ENCODE data around the gene OVCA2.

DNA sequence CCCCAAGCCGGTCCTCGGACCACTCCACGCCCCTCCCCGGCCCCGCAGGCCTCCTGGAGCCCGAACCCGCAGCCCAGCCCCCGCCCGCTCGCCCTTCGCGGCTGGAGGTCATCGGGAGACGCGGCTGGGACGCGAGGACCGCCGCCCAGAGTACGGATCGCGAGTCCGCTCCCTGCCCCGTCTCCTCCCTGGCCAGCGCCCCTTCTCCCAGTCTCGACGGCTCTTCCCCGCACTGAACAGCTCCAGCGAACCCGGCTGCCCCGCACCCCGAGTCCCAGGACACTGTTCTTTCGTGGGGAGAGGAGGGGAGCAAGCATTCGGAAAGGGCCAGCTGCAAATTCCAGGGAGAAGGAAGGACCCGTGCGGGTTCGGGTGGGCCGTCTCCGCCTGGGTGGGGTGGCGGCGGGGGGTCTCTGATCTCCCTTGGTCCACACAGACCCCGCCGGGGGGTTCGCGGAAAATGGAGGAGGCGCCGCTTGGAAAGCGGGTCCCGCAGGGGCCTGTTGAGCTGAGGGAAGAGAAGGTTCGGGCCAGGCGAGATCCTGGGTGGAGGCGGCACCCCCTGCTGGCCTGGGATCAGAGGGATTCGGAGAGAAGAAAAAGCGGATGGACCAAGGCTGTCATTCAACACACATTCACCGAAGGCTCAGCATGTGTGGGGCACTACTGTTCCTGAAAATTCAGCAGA lies 16.1 kb upstream of the OVCA2 start:
- TF ChIP-seq, protein P1, sequence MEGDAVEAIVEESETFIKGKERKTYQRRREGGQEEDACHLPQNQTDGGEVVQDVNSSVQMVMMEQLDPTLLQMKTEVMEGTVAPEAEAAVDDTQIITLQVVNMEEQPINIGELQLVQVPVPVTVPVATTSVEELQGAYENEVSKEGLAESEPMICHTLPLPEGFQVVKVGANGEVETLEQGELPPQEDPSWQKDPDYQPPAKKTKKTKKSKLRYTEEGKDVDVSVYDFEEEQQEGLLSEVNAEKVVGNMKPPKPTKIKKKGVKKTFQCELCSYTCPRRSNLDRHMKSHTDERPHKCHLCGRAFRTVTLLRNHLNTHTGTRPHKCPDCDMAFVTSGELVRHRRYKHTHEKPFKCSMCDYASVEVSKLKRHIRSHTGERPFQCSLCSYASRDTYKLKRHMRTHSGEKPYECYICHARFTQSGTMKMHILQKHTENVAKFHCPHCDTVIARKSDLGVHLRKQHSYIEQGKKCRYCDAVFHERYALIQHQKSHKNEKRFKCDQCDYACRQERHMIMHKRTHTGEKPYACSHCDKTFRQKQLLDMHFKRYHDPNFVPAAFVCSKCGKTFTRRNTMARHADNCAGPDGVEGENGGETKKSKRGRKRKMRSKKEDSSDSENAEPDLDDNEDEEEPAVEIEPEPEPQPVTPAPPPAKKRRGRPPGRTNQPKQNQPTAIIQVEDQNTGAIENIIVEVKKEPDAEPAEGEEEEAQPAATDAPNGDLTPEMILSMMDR (IDR thresholded peaks at IDR 0.05): peak; percentile 24 to 64
- TF ChIP-seq EP300 (IDR thresholded peaks at IDR 0.05) (no peak), POLR2A (IDR thresholded peaks at IDR 0.05) (no peak)

Measured in suprapubic skin (tissue), 3 donors.